ENCODE data around the gene SELPLG. TPM values are rescaled to one million over a fixed set of nuclear protein-coding genes. Genes with fewer than 3 reads are reported as not detected.

SELPLG gene
- total RNA-seq, 3 donors from 2014 or later (not counting 1 experiment from before 2014, with no cell fraction given): 179 to 201 (median 201) TPM

- DNase-seq (no peak), ATAC-seq (no peak)
- TF ChIP-seq CTCF (IDR thresholded peaks at IDR 0.05): no peak
- no peaks in the 10 kb centered on the region for H3K36me3 ChIP-seq (ENCODE audit: control insufficient read depth, insufficient read depth, low read length)
- H3K4me1 ChIP-seq (ENCODE audit: control insufficient read depth, insufficient read depth, low read length): peaks cover 8% of the 10 kb centered on the region
- no peak overlapping the region for H3K27ac ChIP-seq (ENCODE audit: low read length)
- intact Hi-C loops (cut with micrococcal nuclease): no loop called here
- Mint-ChIP-seq H3K4me3 (no peak overlapping the region), H3K4me1 (peaks cover 5 to 6% of the 10 kb centered on the region in 2 donors), H3K27ac (no peak overlapping the region), H3K9me3 (peaks cover 2% of the 10 kb centered on the region in 2 donors), H3K36me3 (no peaks in the 10 kb centered on the region), H3K27me3 (ENCODE audit: low read depth in 2 of 2) (peaks cover 0 to 4% of the 10 kb centered on the region in 2 donors)
- no peak overlapping the region for H3K4me3 ChIP-seq (ENCODE audit: low read length)
- H3K9me3 ChIP-seq (ENCODE audit: control insufficient read depth, insufficient read depth, low read length): peaks cover under 1% of the 10 kb centered on the region
- no peaks in the 10 kb centered on the region for H3K27me3 ChIP-seq (ENCODE audit: control insufficient read depth, insufficient read depth, low read length)
- WGBS (ENCODE audit: insufficient coverage): 88% methylated on average over 7 of the region's 7 CpGs
Observed at GRCh38 chr12:108583991-108584390, 49.7 kb downstream of the SELPLG start.

GRCh38 chr12:108582978-108583770 is 50.5 kb downstream of the SELPLG start:
- DNase-seq (no peak), ATAC-seq (no peak)
- no peaks in the 10 kb centered on the region for H3K36me3 ChIP-seq (ENCODE audit: control insufficient read depth, insufficient read depth, low read length)
- H3K27me3 Mint-ChIP-seq (ENCODE audit: low read depth in 2 of 2): peaks cover 0 to 4% of the 10 kb centered on the region in 2 donors
- no peak overlapping the region for H3K27ac ChIP-seq (ENCODE audit: low read length)
- peaks cover 7% of the 10 kb centered on the region for H3K9me3 ChIP-seq (ENCODE audit: control insufficient read depth, insufficient read depth, low read length)
- intact Hi-C loops (cut with micrococcal nuclease): no loop called here
- TF ChIP-seq CTCF (IDR thresholded peaks at IDR 0.05): no peak
- H3K36me3 Mint-ChIP-seq: no peaks in the 10 kb centered on the region
- whole genome bisulfite sequencing (ENCODE audit: insufficient coverage): 84% methylated on average over 9 of the region's 10 CpGs
- no peak overlapping the region for H3K4me3 Mint-ChIP-seq
- peaks cover 5 to 15% of the 10 kb centered on the region in 2 donors for H3K4me1 Mint-ChIP-seq
- no peak overlapping the region for H3K27ac Mint-ChIP-seq
- H3K9me3 Mint-ChIP-seq: peaks cover 8 to 10% of the 10 kb centered on the region in 2 donors
- H3K4me3 ChIP-seq (ENCODE audit: low read length): no peak overlapping the region
- H3K27me3 ChIP-seq (ENCODE audit: control insufficient read depth, insufficient read depth, low read length): no peaks in the 10 kb centered on the region
- H3K4me1 ChIP-seq (ENCODE audit: control insufficient read depth, insufficient read depth, low read length): peaks cover 8% of the 10 kb centered on the region

GRCh38 chr12:108582509-108582908 is 51.2 kb downstream of the SELPLG start:
- ATAC-seq (no peak), DNase-seq (no peak)
- H3K4me3 Mint-ChIP-seq: no peak overlapping the region
- no peak for TF ChIP-seq CTCF (IDR thresholded peaks at IDR 0.05)
- H3K9me3 Mint-ChIP-seq: peaks cover 8 to 11% of the 10 kb centered on the region in 2 donors
- Histone ChIP-seq H3K4me3 (ENCODE audit: low read length) (no peak overlapping the region), H3K4me1 (ENCODE audit: control insufficient read depth, insufficient read depth, low read length) (peaks cover 8% of the 10 kb centered on the region), H3K27ac (ENCODE audit: low read length) (no peak overlapping the region), H3K27me3 (ENCODE audit: control insufficient read depth, insufficient read depth, low read length) (no peaks in the 10 kb centered on the region), H3K9me3 (ENCODE audit: control insufficient read depth, insufficient read depth, low read length) (peaks cover 7% of the 10 kb centered on the region), H3K36me3 (ENCODE audit: control insufficient read depth, insufficient read depth, low read length) (no peaks in the 10 kb centered on the region)
- intact Hi-C loops (cut with micrococcal nuclease): no loop called here
- peaks cover 5 to 16% of the 10 kb centered on the region in 2 donors for H3K4me1 Mint-ChIP-seq
- WGBS (ENCODE audit: insufficient coverage): 88% methylated on average over 9 of the region's 9 CpGs
- no peak overlapping the region for H3K27ac Mint-ChIP-seq
- no peaks in the 10 kb centered on the region for H3K36me3 Mint-ChIP-seq
- H3K27me3 Mint-ChIP-seq (ENCODE audit: low read depth in 2 of 2): peaks cover 0 to 4% of the 10 kb centered on the region in 2 donors
